Neural cell (in vitro differentiated cells): ENCODE measurements around the gene IL1RAP. TPM values are rescaled to one million over a fixed set of nuclear protein-coding genes. Genes with fewer than 3 reads are reported as not detected.

ENCODE experiments used
- H2AFZ ChIP-seq: fragments of 200-600, 300-800 bp; sonication (generic), shearing (Covaris generic); 2 replicates; pipeline ENCODE4 v1.6.0; 2014; ENCODE audit warnings: low read depth, mild to moderate bottlenecking, antibody characterized with exemption, low read length, moderate library complexity
- H3F3A ChIP-seq: fragments of 200-600 bp; shearing (Covaris generic); 2 replicates; pipeline ENCODE4 v1.6.1; 2016; ENCODE audit warnings: mild to moderate bottlenecking, moderate library complexity, mixed read lengths, antibody characterized with exemption, low read length; ENCODE audit not compliant: insufficient read depth, poor library complexity, severe bottlenecking
- H3K27ac ChIP-seq: fragments of 200-600, 300-800 bp; sonication (generic), shearing (Covaris generic); 2 replicates; pipeline ENCODE4 v1.5.1; 2014; ENCODE audit warnings: mild to moderate bottlenecking, low read length, moderate library complexity
- H3K27me3 ChIP-seq: fragments of 300-800, 200-600 bp; sonication (generic), shearing (Covaris generic); 2 replicates; pipeline ENCODE4 v1.6.0; 2014; ENCODE audit warnings: mild to moderate bottlenecking, low read depth, low read length, moderate library complexity; ENCODE audit not compliant: insufficient read depth
- H3K36me3 ChIP-seq: fragments of 300-800, 200-600 bp; sonication (generic), shearing (Covaris generic); 2 replicates; pipeline ENCODE4 v1.5.1; 2014; ENCODE audit warnings: mild to moderate bottlenecking, antibody characterized with exemption, low read length, moderate library complexity; ENCODE audit not compliant: insufficient read depth
- H3K4me2 ChIP-seq: fragments of 300-800, 200-600 bp; sonication (generic), shearing (Covaris generic); 2 replicates; pipeline ENCODE4 v1.6.0; 2014; ENCODE audit warnings: mild to moderate bottlenecking, low read length
- H3K4me3 ChIP-seq: fragments of 300-800, 200-600 bp; sonication (generic), shearing (Covaris generic); 2 replicates; pipeline ENCODE4 v1.5.1; 2014; ENCODE audit warnings: mild to moderate bottlenecking, low read length, moderate library complexity
- H3K79me2 ChIP-seq: fragments of 200-600 bp; shearing (Covaris generic); replicated peaks from 2 replicates; pipeline ENCODE4 v1.6.0; 2014; ENCODE audit warnings: mild to moderate bottlenecking, low read length, moderate library complexity; ENCODE audit not compliant: insufficient read depth
- H3K9ac ChIP-seq: fragments of 300-800, 200-600 bp; sonication (generic), shearing (Covaris generic); 2 replicates; pipeline ENCODE4 v1.6.1; 2016; ENCODE audit warnings: mild to moderate bottlenecking, low read length, mixed read lengths
- H3K9me2 ChIP-seq: fragments of 200-600 bp; shearing (Covaris generic); 2 replicates; pipeline ENCODE4 v1.6.1; 2016; ENCODE audit warnings: mild to moderate bottlenecking, low read length, mixed read lengths; ENCODE audit not compliant: insufficient read depth
- H3K9me3 ChIP-seq: fragments of 200-600, 300-800 bp; sonication (generic), shearing (Covaris generic); 2 replicates; pipeline ENCODE4 v1.6.1; 2016; ENCODE audit warnings: mild to moderate bottlenecking, mixed run types, low read length, moderate library complexity, mixed read lengths
- H4K20me1 ChIP-seq: fragments of 200-600 bp; shearing (Covaris generic); 2 replicates; pipeline ENCODE4 v1.6.1; 2016; ENCODE audit warnings: mild to moderate bottlenecking, mixed run types; ENCODE audit not compliant: insufficient read depth
- CTCF ChIP-seq: fragments of 450-650 bp; IDR thresholded peaks from 2 replicates; pipeline ENCODE4 v1.5.1; 2014; ENCODE audit warnings: antibody characterized with exemption, mild to moderate bottlenecking, moderate library complexity; ENCODE audit not compliant: poor library complexity, severe bottlenecking
- EP300 ChIP-seq: fragments of 450-650 bp; conservative IDR thresholded peaks from 2 replicates; pipeline ENCODE4 v1.6.1; 2014; ENCODE audit warnings: antibody characterized with exemption, mild to moderate bottlenecking, moderate library complexity; ENCODE audit not compliant: poor library complexity, severe bottlenecking
- EZH2 ChIP-seq: fragments of 200-600, 300-800 bp; shearing (Covaris generic), sonication (generic); IDR thresholded peaks from 2 replicates; pipeline ENCODE4 v1.6.1; 2014; ENCODE audit warnings: antibody characterized with exemption, low read length, borderline replicate concordance, mild to moderate bottlenecking; ENCODE audit not compliant: insufficient read depth, poor library complexity, severe bottlenecking
- MXI1 ChIP-seq: fragments of 450-650 bp; conservative IDR thresholded peaks from 2 replicates; pipeline ENCODE4 v1.6.1; 2014; ENCODE audit warnings: antibody characterized with exemption, mild to moderate bottlenecking; ENCODE audit not compliant: poor library complexity, severe bottlenecking
- POLR2AphosphoS5 ChIP-seq: IDR thresholded peaks from 2 replicates; pipeline ENCODE4 v1.6.1; 2012
- RAD21 ChIP-seq: fragments of 450-650 bp; conservative IDR thresholded peaks from 2 replicates; pipeline ENCODE4 v1.6.1; 2014; ENCODE audit warnings: antibody characterized with exemption, mild to moderate bottlenecking, moderate library complexity
- REST ChIP-seq: IDR thresholded peaks from 2 replicates; pipeline ENCODE4 v1.6.1; 2012; ENCODE audit warnings: borderline replicate concordance
- SMC3 ChIP-seq: fragments of 450-650 bp; conservative IDR thresholded peaks from 2 replicates; pipeline ENCODE4 v1.6.1; 2014; ENCODE audit warnings: antibody characterized with exemption, mild to moderate bottlenecking, moderate library complexity; ENCODE audit not compliant: poor library complexity
- TAF1 ChIP-seq: IDR thresholded peaks from 2 replicates; pipeline ENCODE4 v1.6.1; 2012; ENCODE audit warnings: low read depth
- polyA plus RNA-seq: library from polyadenylated mRNA; depleted of rRNA; stranded (reverse); fragments of >200 nt; gene quantifications from 2 replicates; pipeline ENCODE4 v1.2.3, GENCODE V29; 2014

IL1RAP gene
- polyA plus RNA-seq, 1 donor from 2014 or later = 24.6 TPM

- H3K4me3 ChIP-seq = no peak overlapping the region
- no peaks in the 10 kb centered on the region for H3K9me2 ChIP-seq
- no peaks in the 10 kb centered on the region for H3K27me3 ChIP-seq
- TF ChIP-seq EZH2 (no peak), CTCF (no peak), REST (no peak)
- no peak overlapping the region for H3K9ac ChIP-seq
- no peak overlapping the region for H3K27ac ChIP-seq
- H3K4me2 ChIP-seq = no peak overlapping the region
- no peaks in the 10 kb centered on the region for H3F3A ChIP-seq
- no peaks in the 10 kb centered on the region for H4K20me1 ChIP-seq
- no peaks in the 10 kb centered on the region for H3K9me3 ChIP-seq
- H3K79me2 ChIP-seq = no peaks in the 10 kb centered on the region
- no peaks in the 10 kb centered on the region for H3K36me3 ChIP-seq
- H2AFZ ChIP-seq = no peak overlapping the region
Observed at GRCh38 chr3:190595179-190595795, 81.4 kb downstream of the IL1RAP start.

- Histone ChIP-seq H3K4me2 (no peak overlapping the region), H3K79me2 (no peaks in the 10 kb centered on the region), H2AFZ (no peak overlapping the region), H3K9me3 (no peaks in the 10 kb centered on the region), H3K36me3 (no peaks in the 10 kb centered on the region), H3F3A (no peaks in the 10 kb centered on the region), H3K4me3 (no peak overlapping the region), H3K9ac (no peak overlapping the region), H4K20me1 (no peaks in the 10 kb centered on the region), H3K27ac (no peak overlapping the region), H3K27me3 (no peaks in the 10 kb centered on the region), H3K9me2 (no peaks in the 10 kb centered on the region)
- TF ChIP-seq CTCF (no peak), EP300 (no peak), MXI1 (no peak), RAD21 (no peak), EZH2 (no peak), TAF1 (no peak), POLR2AphosphoS5 (no peak), SMC3 (no peak), REST (no peak)
Observed at GRCh38 chr3:190595807-190596206, 81.9 kb downstream of the IL1RAP start.
